GM21381 (cell line): ENCODE results near the gene RAET1E.
"Not testable (repeated sequence)": the region's sequence is repeated elsewhere in the genome, so short reads cannot be mapped to it uniquely, and the experiment has no call there.

Experiments
- ATAC-seq: cut with Tn5 transposase; IDR thresholded peaks from one replicate; pipeline ENCODE4 v1.9.1; 2021; ENCODE audit warnings: mild to moderate bottlenecking, moderate library complexity; ENCODE audit not compliant: unreplicated experiment

Gene RAET1E

DNA sequence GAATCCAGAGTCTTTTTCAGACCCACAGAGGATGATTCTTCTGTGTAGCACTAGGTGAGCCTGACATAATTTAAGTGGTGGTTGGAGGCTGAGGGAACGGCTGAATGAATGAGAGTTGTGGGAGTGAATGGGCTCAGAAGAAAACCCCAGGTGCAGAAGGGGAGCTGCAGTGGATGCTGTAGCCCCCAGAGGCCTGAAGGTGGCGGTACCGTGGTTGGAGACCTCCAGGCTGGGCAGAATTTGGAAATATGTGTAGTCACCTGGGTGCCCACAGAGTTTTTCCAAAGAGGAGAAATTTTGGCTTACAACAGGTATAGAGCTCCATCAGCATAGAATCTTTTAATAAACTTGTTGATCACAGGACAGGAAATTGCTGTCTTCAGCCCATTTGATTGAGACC is 31.5 kb upstream of the RAET1E start:
- ATAC-seq: no peak

DNA sequence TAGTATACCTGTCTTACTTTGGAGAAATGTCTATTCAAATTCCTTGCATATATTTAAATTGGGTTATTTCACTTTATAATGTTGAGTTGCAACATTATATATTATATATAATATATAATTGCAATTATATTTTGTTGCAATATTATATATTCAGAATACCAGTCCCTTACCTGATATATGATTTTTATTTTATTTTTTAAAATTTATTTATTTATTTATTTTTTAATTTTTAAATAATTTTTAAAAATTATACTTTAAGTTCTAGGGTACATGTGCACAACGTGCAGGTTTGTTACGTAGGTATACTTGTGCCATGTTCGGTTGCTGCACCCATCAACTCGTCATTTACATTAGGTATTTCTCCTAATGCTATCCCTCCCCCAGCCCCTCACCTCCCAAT is 29.1 kb upstream of the RAET1E start:
- ATAC-seq: not testable (repeated sequence)

DNA sequence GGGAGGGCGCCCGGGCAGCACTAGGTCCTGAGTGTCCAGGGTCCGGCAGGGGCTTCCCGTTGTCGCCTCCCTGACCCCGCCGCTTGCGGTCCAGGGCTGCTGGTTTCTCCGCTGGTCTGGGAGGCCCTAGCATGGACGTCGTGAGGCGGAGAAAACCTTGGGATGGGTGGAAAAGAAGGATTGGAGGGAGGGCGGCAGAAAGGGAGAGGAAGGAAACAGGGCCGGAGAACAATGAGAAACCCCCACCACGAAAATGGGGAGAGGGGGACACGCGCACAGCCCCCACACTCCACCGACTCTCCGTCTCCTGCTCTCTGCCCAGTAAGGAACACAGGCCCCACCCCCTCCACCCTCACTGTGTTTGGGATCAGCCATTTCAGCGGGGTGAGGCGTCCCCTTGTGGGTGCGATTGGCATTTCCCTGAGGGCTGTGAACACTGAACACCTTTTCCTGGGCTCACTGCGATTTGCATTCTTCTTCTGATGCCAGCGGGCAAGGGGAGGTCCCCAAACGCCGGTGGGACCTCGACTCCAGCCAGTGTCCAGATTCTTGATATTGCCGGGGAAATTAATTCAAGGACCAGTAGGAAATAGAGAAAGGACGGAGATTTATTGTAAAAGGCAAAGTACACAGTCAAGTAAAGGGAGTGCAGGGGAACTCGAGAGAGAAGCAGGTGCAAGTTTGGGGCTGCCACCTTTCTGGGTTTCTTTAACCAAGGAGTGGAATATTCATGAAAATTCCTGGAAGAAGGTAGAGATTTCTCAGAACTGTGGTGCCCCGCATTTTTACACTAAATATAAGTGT is 28.3 kb upstream of the RAET1E start:
- no peak for ATAC-seq

DNA sequence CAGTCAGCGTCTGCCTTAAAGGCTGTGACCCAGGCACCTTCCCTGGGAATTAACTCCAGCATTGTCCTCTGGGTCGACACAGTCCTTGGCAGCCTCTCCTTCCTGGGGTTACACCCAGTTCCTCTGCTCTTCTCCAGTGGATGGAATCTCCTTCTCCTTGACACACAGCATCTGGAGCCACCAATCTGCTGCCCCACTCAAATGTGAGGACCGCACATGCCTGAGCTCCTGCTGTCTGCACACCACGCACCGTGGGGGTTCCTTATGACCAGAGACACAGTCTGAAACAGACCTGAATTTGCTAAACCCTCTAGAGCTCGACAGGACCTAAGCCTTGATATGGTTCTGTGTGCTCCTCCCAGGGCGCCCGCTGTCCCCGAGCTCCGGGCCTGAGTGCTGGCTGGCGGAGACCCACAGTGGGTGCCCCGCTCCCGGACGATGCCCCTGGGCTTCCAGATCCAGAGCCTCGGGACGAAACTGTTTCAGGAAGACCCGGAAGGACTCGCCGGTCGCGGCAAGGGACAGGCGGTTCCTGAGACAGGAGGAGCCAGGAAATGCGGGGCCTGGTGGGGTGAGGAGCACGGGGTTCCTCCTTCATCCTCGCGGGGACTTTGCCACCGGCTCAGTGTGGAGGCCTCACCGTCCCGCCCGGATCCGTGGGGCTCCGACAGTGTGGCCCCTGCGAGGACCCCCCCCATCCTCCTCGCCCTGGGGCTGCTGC is 27.5 kb upstream of the RAET1E start:
- no peak for ATAC-seq

DNA sequence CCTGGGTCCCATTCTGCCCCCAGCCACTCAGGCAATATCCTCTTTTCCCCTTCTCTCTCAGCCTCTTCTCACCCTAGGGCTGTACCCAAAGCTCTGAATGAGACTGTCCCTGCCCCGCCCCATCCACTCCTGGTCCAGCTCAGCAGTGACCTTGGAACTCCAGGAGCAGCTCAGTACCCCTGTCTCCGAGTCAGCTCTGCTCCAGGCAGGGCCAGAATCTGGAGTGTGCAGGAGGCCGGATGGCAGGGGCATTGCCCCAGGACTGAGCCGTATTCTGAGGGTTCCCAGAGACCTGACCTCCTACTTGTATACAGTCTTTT is 27.0 kb upstream of the RAET1E start:
- ATAC-seq: no peak

DNA sequence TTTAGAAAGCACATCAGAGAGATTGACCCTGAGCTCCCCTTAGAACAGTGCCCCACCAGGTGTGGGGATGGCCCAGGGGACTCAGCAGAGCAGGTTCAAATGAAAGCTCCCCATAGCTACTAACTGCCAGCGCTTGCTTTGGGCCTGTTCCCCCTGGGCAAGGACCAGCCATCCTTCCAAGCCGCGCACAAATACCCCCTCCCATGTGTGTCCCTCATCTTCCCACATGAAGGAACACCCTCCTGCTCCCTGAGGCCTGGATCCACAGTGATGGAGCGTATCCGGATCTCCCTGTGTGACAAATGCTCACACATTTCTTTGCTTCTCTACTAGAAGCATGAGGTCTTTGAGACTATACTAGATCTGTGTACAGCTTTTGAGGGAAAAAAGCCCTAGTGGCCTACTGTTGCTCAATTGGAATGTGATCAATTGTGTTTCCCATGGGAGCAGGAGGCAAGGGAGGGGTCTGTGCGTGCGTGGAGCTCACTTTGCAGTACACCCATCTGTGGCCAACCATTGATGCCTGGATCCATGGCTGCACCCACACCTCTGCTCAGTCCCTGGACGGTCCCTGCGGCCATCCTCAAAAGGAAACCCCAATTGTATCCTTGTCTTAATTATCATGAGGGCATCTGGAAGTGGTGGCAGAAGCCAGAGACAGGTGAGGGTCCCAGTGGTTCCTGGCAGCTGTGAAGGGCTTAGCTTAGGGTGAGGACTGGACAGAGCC is 26.5 kb upstream of the RAET1E start:
- ATAC-seq: no peak

DNA sequence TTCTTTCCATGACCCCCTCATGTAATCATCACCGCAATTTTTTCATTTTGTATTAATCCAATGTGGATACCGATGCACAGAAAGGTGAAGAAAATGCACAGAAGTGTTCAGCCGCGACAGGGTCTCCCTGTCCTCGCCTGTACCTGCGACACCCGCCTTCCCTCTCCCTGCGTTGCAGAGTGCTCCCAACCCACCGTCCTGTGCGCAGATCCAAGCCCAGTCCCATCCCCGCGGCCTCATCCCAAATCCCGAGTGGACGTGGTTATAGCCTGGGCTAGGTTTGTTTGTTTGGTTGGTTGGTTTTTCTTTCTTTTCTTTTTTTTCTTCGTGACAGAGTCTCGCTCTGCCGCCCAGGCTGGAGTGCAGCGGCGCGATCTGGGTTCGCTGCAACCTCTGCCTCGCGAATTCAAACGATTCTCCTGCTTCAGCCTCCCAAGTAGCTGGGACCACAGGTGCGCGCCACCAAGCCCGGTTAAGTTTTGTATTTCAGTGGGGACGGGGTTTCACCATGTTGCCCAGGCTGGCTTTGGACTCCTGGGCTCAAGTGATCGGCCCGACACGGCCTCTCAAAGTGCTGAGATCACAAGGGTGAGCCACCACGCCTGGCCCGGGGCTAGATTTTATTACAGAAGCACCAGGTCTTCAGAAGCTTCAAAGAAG is 25.5 kb upstream of the RAET1E start:
- ATAC-seq: no peak

DNA sequence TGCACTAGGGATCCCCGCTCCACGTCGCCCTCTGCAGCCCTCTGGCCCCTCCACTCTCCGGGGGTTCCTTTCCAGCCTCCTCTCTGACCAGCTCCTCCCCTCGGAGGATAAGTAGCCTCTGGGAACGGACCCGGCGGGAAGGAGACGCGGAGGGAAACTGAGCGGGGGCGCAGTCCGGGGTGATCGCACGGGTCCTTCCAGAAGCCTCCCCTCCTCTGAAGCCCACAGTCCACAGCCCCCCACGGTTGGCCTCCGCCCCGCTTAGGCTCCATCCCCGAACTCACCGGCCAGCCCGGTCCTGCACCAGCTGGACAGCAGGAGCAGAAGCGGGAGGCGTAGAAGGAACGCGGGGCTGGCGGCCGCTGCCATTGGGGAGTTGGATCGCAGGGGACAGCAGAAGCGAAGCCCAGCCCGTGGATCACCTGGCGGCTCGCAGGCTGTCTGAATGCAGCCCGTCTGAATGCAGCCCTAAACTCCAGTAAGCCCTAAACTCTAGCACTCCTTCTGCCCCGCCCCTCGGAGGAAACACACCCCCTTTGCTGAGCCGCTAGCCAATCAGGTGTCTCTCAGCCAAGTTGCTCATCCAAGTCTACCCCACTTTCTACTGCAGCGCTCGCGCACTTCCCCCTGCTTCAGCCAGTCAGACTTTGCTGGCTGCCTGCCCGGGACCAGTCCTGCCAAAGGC is 24.9 kb upstream of the RAET1E start, which contains the start of gene RAET1G:
Gene RAET1G (minus strand): TSS at position 480 of the 685 bp plus-strand sequence. CDS start 111 bp downstream, at position 369.
- ATAC-seq: no peak

DNA sequence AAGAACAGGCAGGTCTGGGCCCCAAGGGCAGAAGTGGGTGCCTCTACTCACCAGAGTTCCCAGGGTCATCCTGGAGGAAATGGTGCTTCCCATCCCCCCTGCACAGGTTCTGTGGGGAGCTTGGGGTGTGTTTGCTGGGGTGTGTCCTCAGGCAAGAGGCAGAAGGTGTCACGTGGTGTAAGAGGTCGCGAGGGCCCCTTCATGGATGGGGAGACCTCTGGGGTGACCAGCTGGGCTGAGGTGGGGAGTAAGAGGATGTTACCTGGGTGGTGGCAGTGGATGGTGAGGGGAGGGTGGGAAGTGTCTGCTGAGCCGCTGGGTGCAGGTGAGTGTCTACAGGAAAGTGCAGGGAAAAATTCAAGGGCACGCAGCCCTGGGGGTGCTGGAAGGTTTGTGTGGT is 24.2 kb upstream of the RAET1E start:
- ATAC-seq: not testable (repeated sequence)

DNA sequence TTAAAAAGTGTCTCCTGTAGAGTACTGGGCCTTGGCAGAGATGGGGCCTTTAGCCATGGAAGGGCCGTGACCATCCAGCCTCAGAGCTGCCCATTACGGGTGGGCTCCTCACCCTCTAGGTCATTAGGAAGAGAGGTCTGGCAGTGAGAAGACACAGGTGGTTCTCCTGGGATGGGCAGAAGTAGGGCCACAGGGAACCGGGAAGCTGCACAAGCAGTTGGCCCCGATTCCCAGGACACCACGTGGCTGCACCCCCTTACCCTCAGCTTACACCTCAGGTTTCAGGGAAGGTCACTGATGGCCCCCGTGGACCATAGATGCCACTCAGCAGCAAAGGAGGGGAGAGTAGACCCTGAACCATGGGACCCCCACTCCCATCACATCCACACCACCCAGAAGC is 23.4 kb upstream of the RAET1E start:
- ATAC-seq: no peak

DNA sequence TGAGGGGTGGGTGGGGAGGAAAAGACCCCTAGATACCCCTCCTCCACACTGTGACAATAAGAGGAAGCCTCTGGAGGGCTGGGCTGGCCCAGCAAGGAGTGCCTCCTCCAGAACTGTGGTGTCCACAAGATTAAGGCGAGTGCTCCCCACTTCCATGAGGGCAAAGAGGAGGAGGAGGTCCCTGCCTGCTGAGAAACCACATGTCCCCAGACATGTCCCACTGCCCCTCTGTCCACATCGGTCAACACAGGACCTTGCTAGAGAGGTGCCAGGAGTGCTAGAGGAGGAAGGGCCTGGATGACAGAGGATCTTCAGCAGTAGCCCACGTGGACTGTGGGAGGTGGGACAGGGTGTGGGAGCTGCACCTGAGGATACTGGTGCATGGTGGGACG is 21.9 kb upstream of the RAET1E start:
- ATAC-seq: no peak

DNA sequence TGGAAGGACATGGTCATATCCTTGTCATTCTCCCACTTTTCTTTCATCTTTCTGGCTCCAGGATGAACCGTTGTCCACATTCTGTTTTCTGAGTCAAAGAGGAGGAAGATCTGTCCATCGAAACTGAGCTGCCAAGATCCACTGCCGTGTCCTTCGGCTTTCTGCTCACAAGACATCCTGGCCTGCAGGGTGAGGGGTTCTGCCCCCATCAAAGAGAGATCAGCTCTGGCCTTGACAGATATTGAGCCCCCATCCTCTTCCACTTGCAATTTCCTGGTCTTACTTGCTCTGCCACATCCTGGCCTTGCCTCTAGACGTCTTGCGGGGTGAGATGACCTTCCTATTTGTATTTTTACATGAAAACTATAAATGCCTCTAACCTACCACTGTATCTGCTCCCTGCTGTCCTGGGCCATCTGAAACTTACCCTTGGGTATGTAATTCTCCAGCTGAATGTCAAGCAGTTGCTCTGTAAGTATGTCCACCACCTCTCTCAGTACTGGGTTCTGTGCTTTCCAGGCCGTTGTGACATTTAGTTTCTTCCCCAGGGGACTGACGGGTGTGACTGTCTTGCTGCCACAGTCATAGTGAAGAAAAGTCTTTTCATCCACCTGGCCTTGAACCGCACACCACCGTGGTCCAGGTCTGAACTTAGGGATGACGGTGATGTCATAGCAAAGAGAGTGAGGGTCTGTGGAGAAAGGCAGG is 21.4 kb upstream of the RAET1E start:
- not testable (repeated sequence) for ATAC-seq

DNA sequence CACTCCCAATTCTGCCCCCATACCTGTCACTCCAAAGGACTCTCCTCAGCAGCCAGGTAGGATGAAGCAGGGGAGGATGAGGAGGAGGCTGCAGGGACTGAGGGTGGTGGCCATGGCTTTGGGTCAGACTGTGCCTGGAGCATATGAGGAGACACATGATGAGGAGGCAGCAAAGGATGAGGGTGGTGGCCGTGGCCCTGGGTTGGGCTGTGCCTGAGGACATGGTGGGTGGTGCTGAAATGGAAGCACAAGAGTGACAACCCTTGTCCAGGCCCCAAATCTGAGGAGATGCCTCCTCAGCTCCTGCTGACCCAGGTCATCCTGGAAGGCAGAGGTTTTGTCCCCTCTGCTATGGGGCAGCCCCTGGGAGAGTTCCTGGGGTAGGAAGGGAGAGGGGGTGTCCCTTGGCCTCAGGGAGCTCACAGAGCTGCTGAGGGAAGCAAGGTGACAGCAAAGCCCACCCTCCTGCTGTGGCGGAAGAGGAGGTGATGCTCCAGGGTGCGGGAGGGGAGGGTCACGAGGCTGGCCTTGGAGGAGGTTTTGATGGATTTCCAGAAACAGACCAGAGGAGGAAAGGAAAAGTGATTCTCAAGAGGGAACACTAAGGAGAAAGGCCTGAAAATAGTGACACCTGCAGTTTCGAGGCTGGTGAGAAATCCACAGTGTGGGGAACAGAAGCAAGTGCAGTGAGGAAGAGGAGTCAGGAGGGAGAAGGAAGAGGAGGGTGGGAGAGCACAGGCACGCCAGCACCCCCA is 20.4 kb upstream of the RAET1E start:
- ATAC-seq: no peak

DNA sequence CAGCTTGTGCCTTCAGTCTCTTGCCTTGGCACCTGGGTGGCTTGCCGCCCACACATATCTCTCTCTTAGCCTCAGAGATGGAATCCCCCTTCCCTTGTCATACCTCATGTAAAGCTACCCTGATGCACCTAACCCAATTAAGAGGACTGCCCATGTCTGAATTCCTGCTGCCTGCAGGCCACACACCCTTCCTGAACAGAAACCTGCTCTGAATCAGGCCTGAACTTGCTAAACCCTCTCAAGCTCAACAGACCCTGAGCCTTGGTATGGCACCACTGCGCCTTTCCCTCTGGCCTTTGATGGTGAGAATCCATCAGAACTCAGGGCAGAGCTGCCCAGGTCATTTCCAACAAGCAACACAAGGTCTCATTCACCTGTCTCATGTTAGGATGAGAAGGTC is 19.8 kb upstream of the RAET1E start:
- no peak for ATAC-seq

DNA sequence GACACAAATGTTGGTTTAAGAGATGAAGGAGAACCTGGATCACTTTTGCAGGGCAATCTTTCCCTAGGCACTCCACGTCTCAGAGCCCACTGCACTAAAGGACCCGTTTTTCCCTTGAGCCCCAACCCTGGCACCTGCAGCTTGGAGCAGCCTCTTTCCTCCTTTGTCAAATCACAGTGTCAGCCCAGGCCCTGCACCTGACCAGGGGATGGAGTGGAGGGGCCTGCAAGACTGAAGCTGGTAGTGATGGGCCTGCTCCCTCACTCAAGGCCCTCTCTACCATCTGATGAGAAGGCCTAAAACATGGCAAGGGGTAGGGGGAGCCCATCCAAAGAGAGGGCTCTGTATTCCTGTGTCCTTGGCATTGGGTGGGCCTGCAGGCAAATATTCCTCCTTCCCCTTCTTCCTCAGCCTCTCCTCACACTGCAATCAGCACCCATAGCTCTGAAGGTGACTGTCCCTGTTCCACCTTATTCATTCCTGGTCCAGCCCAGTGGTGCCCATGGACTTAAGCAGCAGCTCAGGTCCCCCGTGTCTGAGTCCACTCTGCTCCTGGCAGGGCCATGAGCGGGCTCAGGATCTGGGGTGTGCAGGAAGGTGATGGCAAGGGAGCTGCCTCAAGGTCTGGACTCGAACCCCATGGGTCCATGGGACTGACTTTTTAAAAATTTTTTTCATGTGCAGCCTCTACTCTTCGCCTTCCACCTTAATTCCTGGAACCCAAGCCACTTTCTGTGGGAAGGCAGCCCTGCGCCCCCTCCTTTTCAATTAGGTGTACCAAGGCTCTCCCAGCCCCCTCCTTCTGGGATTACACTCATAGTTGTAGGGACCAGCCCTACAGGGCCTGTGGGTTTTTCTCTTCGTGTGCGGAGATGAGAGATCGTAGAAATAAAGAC is 18.3 kb upstream of the RAET1E start:
- no peak for ATAC-seq

DNA sequence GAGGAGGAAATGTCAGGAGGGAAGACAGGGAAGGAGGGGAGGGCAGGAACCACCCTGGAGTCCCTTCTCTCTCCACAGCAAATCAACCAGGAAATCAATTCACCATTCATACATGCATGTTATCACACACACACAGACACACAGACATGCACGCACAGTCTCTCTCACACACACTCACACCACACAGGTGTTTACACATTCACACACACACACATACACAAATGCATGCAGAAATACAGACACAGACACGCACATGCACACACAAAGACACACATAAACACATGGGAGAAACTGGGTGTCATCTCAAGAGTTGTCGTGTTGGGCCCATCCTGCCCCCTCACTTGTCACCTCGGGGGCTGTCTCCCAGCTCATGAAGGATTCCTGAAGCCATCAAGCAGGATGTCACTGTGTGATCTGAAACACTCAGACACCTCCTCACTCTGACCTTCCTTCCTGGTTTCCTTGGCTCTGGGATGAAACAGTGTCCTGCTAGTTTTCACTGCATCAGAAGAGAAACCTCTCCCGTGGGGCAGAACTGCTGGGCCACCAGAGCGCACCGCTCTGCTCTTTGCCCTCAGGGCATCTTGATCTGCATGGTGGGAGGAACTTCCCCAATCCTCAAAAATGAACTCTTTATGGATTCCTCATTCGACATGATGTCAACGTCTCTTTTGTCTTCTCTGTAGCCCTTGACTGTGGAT is 15.8 kb upstream of the RAET1E start:
- no peak for ATAC-seq

DNA sequence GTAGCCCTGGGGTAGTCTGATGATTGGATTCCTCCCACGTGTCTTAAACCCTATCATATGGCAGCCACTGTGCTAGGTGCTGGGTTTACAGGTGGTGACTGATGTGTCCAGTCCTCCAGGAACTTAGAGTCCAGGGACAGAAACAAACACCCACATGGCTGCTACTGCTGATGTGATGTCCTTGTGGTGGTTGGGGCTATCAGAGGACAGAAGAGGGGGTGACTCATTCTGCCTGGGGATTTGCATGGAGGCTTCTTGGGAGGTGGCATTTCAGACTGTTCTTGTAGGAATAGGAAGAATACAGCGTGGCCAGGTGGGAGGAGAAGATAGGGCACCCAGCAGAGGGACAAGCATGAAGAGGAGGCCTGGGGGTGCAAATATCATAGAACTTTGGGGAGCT is 15.2 kb upstream of the RAET1E start:
- no peak for ATAC-seq

DNA sequence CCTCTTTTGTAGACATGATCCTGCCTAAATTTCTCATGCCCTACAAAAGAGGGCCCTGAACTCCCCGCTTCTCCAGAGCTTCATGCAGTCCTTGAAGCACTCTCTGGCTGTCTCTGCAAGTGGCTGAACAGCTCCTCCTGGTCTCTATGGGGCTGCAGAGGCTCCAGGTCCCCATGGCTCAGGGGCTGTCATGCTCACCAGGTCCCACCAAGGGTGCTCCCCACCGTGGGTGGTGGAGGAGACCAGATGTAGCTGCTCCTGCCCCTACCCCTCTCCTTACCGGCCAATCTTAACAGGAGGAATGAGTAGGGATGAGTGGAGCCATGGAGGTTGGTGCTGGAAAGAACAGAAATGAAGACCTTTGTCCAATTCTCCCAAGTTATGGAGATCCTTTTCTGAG is 14.8 kb upstream of the RAET1E start:
- ATAC-seq: not testable (repeated sequence)
